DOHH2 (cell line): ENCODE measurements around the gene WDR7.

Source experiments
- CTCF ChIP-seq: fragments of 200-600 bp; sonication (generic); IDR thresholded peaks from one replicate; pipeline ENCODE4 v1.5.1; 2014; ENCODE audit warnings: antibody characterized with exemption, mild to moderate bottlenecking, low read depth, low read length; ENCODE audit not compliant: poor library complexity, severe bottlenecking
- EZH2phosphoT487 ChIP-seq: fragments of 200-600 bp; sonication (generic); IDR thresholded peaks from 2 replicates; pipeline ENCODE4 v1.6.1; 2017; ENCODE audit warnings: borderline replicate concordance, mild to moderate bottlenecking, antibody characterized with exemption, low read length, moderate library complexity, mixed read lengths

DNA sequence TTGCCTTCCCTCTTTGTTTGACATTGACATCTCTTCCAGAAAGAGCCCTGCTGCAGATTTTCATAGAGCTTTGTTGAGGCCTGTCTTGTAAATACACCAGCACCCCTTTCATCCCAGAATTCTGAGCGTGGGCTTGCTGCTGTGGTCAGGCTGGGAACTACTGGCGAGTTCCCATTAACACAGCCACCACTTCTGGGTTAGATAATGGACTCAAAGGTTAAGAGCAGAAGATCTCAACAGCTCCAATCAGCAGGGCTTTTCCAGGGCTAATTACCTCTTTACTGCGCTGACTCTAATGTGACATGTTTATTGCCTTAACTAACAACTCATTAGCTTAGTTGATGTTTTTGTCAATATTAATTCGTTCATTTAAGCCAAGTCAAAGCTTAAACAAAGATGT lies 259.8 kb downstream of the WDR7 start:
- no peak for TF ChIP-seq CTCF
- no peak for TF ChIP-seq EZH2phosphoT487
